Ramos (cell line): ENCODE results near the gene NDUFS6.
"Not testable (repeated sequence)": the region's sequence is repeated elsewhere in the genome, so short reads cannot be mapped to it uniquely, and the experiment has no call there.

ENCODE experiments used
- in situ Hi-C: fragments of 300-500 bp; cut with MboI; formaldehyde crosslinking; loops from one replicate; pipeline ENCODE4 v1.14.3; 2022; ENCODE audit warnings: low sequenced_read_pairs; ENCODE audit not compliant: unreplicated experiment

NDUFS6 gene

DNA sequence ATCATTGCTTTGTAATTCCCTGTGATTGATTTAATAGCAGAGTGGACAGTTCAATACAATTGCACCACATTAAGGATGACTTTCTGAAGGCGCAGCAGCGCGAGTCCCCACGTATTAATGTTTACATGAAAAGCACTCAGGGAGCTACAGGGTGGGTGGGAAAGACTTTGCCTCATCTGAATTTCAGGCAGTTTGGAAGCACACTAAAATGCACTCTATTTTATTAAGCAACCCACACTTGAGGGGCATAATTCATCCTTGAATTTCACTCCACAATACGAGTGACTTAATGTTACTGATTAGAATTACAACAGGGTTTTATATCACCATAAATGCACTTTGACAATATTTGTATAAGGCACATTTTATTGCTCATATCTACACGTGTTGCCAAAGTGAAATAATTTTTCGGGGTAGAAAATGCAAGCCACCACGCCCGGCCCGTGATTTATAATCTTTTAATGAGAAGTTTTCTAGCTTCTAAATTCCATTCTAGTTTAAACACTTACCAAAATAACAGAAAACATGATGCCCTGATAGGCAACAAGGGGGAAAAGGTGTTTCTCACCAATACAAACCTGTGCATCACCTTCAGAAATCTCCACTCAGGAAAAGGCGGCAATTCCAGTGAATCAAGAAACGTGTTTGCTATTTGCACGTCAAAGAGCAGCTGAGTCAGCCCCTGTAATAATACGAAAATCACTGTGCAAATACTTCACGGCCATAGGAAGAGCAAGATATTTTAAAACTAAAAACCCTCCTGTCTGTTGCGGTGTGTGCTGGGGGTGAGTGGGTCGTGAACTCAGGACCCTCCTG, 41.0 kb downstream of the NDUFS6 start:
- in situ Hi-C loops: no loop called here

DNA sequence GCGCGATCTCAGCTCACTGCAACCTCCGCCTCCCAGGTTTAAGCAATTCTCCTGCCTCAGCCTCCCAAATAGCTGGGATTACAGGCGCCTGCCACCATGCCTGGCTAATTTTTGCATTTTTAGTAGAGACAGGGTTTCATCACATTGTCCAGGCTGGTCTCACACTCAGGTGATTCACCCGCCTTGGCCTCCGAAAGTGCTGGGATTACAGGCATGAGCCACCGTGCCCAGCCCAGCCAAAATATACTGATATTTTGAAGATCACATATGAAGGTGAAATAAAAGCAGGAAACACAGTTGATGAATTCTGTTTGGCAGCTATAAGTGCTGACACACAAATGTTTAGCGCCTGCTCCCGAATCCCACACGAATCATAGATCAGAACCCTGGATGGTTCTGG, 42.6 kb downstream of the NDUFS6 start:
- in situ Hi-C loops: not testable (repeated sequence)

DNA sequence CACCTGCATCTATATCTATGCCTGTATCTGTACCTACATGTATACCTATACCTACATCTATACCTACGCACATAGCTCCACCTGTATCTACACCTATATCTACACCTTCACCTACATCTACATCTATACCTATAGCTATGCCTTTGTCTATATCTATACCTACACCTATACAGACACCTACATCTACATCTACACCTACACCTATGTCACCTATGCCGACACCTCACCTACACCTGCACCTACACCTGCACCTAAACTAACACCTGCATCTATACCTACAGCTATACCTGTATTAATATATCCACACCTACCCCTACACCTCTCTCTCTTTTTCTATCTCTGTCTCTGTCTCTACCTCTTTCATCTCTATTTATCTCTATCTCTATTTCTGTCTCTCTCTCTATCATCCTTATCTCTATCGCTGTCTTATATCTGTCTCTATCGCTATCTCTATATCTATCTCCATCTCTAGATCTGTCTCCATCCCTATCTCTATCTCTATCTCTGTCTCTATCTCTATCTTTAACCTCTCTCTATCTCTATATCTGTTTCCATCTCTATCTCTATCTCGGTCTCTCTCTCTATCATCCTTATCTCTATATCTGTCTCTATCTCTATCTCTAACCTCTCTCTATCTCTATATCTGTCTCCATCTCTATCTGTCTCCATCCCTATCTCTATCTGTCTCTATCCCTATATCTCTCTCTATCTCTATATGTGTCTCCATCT, 43.7 kb downstream of the NDUFS6 start:
- in situ Hi-C loops: no loop called here

DNA sequence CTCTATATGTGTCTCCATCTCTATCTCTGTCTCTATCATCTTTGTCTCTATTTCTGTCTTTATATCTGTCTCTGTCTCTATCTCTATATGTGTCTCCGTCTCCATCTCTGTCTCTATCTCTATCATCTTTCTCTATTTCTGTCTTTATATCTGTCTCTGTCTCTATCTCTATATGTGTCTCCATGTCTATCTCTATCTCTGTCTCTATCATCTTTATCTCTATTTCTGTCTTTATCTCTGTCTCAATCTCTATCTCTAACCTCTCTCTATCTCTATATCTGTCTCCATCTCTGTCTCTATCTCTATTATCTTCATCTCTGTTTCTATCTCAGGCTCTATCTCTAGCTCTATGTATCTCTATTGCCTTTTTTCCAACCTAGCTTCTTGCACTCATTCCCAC, 44.5 kb downstream of the NDUFS6 start:
- in situ Hi-C loops: no loop called here

DNA sequence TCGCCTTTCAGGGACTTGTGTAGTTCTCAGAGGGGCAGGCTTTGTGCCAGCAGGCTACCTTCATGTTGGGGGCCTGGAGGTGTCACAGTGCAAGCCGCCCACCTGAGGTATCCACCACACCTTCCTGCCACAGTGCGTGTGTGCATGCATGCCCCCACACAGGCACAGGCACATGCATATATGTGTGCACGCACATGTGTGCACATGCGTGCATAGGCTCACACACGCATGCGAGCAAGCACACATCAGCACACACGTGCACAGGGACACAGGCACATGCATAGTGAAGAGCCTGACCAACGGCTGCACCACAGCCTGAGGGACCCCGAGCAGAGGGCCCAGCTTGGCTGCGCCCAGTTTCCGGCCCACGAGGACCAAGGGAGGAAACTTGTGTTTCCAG, 45.4 kb downstream of the NDUFS6 start:
- in situ Hi-C loops: no loop called here

DNA sequence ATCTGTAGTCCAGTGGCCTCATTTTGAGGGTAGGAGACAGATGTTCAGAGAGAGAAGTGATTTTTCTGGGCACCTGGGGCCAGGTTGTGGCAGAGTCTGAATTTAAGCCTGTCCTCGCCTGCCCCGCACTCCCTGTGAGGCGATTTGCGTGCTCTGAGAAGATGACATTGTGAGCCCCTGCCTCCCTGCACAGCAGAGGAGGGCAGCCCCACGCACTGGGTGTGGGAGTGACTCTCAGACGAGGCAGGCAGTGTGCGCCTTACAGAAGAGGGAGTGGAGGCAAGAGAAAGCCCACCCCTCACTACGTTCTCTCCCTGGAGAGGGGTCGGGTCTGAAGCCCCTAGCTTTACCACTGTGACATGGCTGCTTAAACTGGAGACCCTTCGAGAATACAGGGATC, 45.8 kb downstream of the NDUFS6 start:
- in situ Hi-C loops: no loop called here

DNA sequence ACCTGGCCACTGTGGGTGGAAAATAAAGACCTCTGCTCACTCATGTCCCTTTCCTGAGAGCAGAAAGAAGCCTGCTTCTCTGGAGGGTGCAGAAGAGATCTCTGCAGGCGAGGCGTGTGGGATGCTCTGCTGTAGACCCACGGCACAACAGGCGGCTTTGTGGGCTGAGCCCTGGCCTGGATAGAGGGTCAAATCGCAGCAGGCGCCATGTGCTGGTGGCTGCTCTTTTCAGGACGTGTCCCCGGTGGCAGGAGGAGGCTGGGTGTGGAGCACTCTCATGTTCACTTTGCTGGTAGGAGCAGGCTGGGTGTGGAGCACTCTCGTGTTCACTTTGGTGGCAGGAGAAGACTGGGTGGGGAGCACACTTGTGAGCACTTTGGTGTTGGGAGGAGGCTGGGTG, 46.4 kb downstream of the NDUFS6 start:
- in situ Hi-C loops: no loop called here

DNA sequence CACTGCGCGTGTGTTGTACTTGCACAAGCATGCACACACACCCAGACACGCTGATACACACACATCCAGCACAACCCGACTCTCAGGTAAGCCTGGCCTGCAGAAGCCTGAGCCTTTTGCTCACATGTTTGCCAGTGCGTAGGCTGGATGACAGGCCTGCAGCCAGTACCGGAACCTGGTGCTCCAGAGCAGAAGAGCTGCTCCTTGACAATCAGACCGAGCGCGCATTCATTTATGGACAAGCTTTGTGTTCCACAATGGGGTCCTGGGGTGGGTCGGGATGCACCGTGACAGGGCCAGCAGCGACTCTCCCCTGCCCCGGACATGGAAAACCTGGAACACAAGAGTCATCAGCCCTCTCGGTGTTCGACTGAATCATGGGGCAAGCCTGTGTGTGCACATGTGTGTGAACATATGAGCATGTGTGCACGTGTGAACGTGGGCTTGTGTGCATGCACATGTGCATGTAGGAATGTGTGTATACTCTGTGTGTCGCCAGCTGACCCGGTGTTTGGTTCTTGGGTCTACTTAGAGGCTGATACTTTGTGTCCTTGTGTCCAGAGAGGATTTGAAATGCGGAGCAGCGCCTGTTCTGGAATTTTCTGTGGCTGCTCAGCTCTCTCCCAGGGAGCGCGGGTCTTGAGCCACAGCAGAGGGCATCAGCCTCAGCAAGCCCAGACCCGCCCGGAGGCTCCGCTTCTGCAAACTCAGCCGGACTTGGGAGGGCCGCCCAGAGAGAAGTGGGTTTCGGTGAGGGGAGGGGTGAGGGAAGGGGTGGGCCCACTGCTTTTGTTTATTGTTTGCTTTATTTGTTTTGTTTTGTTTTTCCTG, 49.3 kb downstream of the NDUFS6 start:
- in situ Hi-C loops: no loop called here

DNA sequence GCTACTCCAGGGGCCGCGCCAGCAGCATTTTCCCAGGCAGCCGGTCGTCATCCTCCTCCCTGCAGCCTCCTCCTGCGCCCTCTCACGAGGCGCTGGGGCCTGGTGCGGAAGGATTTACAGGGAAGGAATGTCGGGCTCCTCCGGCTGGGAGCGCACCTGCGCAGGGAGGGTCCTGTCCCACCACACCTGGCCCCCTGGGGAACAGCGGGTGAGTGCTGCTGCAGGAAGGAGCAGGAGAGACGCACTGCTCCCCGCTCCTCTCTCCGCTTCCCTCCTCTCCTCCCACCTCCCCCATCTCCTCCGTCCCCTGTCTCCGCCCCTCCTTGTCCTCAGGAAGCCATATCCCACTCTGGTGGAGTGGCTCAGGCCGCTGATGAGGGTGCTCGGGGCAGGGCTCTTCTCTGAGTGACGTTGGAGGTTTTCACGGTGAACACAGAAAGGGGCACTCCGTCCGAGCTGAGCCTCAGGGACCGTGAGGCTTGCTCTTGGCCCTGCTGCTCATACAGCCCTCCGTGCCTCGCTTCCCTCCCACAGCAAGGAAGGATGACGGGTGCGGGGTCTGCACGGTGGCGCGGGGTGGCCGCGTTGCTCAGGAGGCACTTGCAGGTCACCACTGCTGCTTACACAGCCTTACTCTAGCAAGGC, 50.2 kb downstream of the NDUFS6 start:
- in situ Hi-C loops: no loop called here

DNA sequence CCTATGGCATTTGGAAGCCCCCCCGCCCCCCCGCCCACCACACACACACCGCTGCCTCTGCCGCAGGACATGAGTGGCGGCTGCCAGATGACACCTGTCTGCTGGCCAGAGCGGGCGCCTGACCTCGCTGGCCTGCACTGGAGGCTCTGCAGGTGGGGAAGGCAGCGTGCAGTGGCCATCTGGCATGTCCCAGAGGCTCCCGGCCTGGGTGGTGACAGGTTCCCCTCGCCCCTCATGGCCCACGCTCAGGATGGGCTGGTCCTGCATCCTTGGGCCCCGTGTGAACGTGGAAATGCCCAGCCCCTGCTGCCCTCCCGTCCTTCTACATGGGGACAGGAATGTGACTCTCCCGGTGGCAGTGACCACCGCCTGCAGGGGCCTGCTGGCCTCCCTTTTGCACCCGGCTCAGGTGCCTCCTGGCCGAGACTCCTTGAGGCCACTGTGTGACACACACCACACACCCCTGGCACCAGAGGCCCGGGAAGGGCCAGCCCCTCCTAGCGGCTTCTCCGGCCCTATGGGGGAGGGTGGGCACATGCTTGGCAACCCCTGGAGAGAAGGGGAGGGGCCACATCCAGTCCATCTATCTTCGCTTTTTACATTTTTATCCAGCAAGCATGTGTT, 51.2 kb downstream of the NDUFS6 start:
- in situ Hi-C loops: no loop called here

DNA sequence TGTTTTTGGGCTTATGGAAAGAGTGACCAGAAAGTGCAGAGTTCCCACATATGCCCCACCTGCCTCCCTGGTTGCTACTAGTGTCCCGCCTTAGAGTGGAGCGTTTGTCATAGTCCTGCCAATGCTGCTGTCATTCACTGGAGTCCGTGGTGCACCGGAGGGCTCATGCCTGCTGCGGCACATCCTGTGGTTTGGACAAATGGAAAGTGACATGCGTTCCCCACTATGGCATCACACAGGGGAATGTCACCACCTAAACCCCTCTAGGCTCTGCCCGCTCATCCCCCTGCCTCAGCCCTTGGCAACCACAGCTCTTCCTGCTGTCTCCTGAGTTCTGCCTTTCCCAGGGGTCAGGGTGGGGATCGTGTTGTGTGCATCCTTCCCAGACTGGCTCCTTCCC, 52.3 kb downstream of the NDUFS6 start:
- in situ Hi-C loops: no loop called here

DNA sequence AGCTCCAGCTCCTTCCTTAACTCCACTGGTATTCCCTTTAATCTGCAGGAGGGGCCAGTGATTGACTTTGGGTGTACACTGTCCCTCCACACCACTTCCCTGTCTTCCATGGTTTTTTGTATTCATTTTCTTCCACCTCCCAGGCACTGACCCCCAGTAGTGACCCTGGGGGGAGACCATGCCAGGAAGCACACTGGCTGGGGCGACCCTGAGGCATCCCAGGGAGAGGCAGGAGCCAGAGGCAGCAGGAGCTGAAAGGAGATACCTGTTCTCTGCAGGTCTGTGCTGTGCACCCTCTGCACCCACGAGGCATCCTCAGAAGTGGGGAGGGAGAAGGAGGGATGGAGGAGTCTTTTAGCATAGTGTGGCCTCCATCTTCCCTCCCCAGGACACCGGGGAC, 53.9 kb downstream of the NDUFS6 start:
- in situ Hi-C loops: no loop called here

DNA sequence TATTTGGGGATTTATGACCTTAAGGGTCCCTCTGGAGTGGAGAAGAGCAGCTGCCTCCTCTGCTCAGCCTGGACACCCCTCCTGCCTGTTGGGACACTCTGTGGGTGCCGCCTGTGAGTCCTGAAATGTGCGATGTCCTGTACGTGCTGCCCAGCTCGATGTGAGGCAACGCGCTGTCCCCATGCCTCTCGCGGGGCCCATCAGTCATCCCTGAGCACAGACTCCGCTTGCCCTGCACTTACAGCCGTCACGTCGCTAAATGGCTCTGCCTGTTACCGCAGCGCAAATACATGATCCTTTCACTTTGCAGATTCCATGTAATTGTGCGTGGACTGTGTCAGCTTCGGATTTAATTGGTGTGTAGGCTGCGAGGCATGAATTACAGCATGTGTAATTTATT, 54.4 kb downstream of the NDUFS6 start:
- in situ Hi-C loops: no loop called here

DNA sequence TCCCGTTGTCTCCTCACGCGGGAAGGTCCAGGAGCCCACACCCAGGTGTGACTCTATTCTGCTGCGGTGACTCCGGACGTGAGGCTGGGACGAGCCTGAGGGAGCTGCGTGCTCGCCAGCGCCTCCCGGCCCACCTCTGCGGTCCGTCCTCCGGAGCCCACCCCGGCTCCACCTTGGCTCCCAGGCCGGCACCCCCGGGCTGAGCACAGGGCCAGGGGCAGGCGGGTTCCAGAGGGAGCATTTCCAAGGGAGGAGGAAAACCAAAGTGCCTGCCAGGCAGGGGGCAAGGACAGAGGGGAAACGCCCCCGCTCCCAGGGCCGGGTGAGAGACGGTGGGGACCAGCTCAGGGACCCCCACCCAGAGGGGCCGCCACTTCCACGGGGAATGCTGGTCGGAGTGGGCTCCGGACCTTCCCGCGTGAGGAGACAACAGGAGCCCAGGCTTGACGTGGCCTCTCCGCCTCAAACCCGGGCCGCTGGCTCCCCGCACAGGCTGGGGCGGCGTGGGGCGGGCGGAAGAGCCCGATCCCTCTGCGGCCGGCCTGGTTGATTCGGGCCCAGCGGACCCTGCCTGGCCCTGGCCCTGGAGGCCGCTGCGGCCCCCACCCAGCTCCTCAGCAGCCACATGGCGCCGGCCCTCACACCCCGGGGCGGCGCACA, 55.5 kb downstream of the NDUFS6 start:
- in situ Hi-C loops: no loop called here

DNA sequence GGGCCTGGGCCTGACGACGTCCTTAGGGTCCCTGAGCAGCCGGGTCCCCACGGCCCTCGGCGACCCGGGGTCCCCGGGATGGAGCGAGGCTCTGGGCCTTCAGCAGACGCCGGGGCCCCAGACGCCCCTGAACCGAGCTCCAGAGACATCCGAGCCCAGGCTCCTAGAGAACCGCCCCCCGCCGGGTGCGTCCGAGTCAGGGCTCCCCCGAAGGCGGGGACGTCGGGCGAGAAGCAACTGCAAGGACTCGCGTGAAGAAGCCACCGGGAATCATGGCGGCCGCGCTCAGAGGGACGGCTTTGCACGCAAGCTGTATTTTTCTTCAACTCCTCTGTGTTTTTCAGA, 56.0 kb downstream of the NDUFS6 start:
- in situ Hi-C loops: no loop called here

DNA sequence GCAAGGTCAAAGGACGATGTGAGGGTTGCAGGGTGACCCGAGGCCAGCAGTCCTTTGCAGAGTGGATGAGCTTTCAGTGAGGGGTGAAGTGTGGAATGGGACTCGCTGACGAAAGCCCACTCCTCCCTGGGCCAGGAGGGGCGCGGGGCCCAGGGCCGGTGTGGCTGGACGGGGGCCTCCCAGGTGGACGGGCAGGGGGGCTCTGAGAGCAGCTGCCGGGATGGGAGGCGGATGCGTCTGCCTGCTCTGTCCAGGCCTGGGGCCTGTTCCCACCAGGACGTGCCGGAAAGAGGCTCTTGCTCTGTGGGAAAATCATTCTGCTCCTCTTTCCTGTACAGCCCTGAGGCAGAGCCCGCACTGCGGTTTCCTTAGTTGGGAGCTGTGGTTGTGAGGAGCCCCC, 57.2 kb downstream of the NDUFS6 start:
- in situ Hi-C loops: no loop called here

DNA sequence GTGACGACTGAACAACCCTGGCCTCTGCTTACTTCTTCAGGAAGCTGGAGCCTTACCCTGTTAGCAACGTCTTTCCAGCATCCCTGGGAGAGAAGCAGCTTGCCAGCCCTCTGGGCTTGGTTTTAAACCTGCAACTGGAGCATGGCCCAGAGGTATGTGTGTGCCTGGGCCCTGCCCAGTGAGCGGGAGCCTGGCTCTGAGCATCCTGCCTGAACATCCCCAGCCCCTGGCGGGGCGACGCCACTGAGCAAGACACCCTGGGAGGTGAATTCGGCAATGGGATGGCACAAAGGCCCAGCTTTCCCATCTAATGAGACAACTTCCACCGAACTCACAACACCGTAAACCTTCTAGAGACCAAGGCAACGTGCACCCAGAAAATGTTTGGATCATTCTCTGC, 57.9 kb downstream of the NDUFS6 start:
- in situ Hi-C loops: no loop called here

DNA sequence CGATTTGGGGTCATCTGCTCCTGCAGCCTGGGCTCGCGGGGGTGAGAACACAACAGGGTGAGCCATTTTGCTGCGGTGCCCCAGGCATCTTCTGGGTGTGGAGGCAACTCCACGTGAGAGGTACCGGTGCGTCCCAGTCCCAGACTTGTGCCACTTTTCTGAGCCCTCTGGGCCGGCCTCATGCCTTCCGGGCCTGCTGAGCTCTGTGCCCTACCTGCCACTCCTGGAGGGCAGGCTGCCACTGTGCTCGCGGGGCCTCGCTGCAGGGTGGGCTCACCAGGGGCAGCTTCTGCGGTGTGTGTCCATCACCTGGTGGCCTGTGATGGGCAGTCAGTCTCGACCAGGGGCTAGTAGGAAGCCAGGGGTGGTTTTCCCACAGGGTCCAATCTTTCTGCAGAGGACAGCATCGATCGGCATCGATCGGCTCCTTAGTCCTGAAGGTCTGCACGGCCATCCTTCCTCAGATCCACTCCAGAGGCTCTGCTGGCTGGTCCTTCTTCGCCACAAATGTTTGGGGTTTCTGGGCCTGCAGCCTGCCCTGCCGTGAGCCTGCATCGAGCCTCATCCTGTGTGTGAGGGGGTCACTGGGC, 58.9 kb downstream of the NDUFS6 start:
- in situ Hi-C loops: no loop called here

DNA sequence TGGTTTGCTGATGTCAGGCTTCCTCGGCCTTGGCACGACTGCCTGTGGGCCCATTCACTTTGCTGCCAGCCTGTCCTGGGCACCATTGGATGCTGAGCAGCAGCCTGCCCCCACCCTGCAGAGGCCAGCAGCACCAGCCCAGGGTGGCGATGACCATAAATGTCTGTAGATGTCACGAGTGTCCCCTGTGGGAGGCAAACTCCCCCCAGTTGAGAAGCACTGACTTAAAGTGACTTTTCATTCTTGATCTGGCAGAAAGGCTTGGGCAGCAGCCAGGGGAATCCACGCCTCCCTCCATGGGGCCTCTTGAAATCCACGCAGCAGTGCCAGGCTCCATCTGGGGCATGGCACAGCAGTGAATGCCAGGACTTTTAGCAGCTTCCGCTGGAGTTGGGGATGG, 59.7 kb downstream of the NDUFS6 start:
- in situ Hi-C loops: no loop called here
